Stimulated activated CD4-positive, alpha-beta T cell treated with anti-CD3 and anti-CD28 coated beads, Interleukin-1b, Interleukin-23, amount 100 ng/mL, for 4 hours (primary cell): Measurements from ENCODE around the gene ST8SIA5.

Experiments
- DNase-seq, 2 donors: peaks; one replicate each; pipeline ENCODE4 v3.0.0-alpha.2; 2020; ENCODE audit warnings: low read depth in 2 of 2

Gene ST8SIA5

DNA sequence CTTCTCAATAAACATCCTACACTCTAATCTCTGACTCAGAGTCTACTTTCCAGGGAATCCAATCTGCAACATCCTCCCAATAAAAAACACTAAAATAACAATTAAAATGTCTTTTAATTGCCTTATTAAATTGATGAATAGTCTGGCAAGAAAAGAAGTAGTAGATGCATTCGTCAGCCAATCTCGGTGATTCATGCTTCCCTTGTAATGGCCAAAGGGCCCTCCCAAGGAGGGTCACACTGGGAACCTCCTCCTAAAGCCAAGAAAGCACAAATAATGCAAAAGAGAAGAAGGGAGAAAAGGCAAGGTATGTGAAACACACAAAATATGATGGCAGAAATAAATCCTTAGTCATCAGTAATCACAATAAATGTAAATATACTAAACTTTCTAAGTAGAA lies 16.8 kb downstream of the ST8SIA5 start:
- no peak for DNase-seq

GRCh38 chr18:46738491-46738890 lies 18.4 kb downstream of the ST8SIA5 start:
- no peak for DNase-seq

- no peak for DNase-seq
Observed at GRCh38 chr18:46736736-46737135, 20.1 kb downstream of the ST8SIA5 start.

GRCh38 chr18:46736135-46736534 lies 20.7 kb downstream of the ST8SIA5 start:
- no peak for DNase-seq

DNA sequence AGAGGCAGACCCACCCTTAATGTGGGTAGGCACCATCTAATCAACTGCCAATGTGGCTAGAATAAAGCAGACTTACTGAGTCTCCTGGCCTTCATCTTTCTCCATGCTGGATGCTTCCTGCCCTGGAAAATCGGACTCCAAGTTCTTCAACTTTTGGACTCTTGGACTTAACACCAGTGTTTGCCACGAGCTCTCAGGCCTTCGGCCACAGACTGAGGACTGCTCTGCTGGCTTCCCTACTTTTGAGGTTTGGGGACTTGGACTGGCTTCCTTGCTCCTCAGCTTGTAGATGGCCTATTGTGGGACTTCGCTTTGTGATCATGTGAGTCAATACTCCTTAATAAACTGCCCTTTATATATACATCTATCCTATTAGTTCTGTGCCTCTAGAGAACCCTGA lies 21.9 kb downstream of the ST8SIA5 start:
- DNase-seq = no peak

GRCh38 chr18:46733872-46734271 lies 23.0 kb downstream of the ST8SIA5 start:
- no peak for DNase-seq

GRCh38 chr18:46732801-46733200 lies 24.1 kb downstream of the ST8SIA5 start:
- no peak for DNase-seq

GRCh38 chr18:46732201-46732600 lies 24.7 kb downstream of the ST8SIA5 start:
- no peak for DNase-seq

- no peak for DNase-seq
Observed at GRCh38 chr18:46731316-46731715, 25.5 kb downstream of the ST8SIA5 start.

GRCh38 chr18:46728219-46728930 lies 28.5 kb downstream of the ST8SIA5 start:
- DNase-seq = no peak

DNA sequence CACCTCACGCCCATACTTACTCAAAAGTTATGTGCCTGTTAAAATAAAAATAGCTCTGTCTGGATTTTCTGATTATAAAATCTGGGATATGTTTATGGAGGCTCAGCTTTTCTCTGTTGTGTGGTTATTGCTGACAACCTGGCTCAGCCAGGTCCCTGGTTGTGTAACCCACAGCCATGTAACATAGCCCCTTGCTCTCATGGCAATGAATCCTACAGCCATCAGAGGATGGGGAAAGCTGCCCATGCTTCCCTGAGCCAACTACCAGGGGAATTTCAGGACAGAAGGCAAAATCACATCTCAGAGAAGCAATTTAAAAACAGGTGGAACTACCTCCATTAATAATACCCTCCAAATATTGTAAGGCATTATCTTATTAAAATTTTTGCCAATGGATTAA lies 29.7 kb downstream of the ST8SIA5 start:
- no peak for DNase-seq

DNA sequence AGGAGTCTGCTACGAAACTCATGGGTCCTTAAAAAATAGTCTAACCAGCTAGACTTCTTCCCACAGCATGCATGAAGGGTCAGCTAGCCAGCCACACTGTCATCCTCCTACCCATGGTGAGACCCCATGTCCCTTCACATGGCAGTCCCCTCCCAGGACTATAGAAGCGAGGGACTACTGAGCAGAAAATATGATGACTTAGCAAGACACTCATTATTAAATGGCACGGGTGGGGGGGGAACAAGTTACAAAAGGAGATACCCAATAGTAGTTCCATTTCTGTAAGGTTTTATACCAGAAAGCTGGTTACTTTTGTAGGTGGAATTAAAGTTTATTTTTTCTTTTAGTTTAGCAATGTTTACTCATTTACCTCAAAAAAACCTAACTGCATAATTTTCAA lies 31.5 kb downstream of the ST8SIA5 start:
- no peak for DNase-seq

DNA sequence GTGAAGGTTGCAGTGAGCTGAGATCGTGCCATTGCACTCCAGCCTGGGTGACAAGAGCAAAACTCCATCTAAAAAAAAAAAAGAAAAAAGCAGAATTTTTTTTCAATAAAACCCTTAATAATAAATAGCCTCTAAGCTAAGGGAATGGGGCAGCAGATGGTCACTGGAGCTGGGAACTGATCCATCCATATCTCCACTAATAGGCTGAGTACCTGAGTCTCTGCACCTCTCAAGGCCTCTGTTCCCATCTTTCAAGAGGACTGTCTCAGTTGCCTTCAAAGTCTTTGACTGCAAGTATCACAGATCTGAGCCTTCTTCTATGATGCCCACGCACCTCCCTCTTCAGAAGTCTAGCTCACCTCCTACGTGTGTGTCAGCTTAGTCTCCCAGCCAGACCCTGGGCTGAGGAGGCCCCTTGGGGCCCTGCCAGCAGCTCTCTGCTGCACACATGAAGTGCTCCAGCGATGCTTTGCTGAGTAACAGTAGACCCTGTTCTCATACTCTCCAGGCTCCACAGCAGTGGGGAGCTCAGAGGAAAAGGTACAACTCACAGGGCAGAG lies 32.9 kb downstream of the ST8SIA5 start:
- DNase-seq = no peak

DNA sequence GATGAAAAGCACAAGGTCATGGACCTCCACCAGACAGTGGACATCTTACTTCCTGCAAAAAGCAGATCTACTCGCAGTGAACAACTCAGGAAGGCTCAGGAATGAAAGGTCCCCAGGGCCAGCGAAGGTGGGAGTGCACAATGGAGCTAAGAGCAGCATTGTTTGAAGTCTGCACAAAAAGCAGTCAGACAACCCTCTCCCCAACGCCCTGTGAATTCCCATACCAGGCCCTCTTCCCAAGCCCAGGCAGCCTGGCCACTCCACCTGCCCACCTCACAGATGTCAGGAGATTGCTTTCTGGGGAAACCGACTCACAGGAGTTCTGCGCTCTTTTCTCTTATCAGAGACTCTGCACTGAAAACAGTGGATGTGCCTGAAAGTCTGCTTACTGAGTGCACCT lies 34.8 kb downstream of the ST8SIA5 start:
- DNase-seq = no peak

- DNase-seq = no peak
Observed at GRCh38 chr18:46721331-46721730, 35.5 kb downstream of the ST8SIA5 start.

GRCh38 chr18:46720521-46720920 lies 36.3 kb downstream of the ST8SIA5 start:
- DNase-seq = no peak

DNA sequence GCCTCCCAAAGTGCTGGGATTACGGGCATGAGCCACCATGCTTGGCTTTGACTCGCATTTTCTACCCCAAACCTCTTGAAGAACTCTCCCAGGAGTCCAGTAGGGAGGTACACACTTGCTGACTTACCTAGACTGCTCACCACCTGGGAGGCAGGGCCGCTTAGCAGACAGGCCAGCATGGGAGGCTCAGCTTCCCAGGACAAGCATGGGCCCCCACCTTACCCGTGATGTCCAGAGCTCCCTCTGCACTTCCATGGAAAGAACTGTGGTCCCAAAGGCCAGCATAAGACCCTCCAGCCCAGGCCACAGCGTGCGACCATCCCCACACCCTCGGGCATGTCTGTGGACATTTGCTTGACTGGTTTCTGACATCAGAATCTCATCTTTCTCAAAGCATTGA lies 36.8 kb downstream of the ST8SIA5 start:
- no peak for DNase-seq

DNA sequence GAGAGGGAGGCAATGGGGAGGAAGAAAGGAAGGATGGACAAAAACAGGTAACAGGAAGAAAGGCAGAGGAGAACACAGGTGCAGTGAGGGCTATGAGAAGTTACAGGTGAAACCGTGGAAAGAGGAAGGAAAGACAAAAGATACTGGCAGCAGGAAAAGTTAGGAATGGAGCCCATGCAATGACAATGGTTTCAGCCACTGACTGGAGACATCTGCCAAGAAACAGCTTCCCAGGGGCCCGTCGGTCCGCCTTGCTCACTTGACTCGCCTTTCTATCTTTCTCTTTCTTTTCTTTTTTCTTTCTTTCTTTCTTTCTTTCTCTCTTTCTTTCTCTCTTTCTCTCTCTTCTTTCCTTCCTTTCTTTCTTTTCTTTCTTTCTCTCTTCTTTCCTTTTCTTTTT lies 37.5 kb downstream of the ST8SIA5 start:
- DNase-seq = no peak

DNA sequence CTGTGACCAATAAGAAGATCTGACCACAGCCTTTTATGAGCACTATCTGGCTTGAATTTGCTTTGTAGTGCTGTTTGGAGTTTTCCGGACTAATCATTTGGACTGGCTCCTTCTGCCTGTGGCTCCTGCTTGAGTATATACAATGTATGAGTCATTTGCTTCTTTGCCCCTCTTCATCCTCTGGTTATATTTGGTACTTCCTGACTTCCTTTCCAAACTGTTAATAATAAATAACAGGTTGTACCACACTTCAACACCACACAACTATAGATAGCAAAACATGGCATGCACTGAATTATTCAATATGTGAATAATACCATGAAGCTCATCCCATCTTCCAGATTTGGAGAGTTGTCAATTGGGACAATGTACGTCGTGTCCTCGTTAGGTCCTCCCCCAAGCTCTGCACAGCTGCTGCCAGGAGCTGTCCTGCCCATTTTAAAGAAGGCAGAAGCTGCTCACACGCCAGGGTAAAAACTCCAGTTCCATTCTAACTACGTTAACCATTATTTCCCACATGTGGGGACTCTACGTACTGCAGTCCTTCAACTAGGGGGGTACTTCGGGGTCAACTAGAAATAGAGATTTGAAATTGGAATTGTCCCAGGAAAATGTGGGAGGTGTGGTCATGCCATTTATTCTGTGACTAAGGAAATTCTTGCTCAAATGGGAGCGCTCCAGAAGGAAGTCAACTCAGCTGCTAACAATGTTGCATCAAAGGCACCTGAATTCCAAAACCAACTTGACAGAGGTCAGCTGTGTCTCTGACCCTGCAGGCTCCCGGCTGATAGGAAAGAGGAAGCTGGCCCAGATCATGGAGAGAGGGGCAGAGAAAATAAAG lies 38.1 kb downstream of the ST8SIA5 start:
- DNase-seq = no peak

DNA sequence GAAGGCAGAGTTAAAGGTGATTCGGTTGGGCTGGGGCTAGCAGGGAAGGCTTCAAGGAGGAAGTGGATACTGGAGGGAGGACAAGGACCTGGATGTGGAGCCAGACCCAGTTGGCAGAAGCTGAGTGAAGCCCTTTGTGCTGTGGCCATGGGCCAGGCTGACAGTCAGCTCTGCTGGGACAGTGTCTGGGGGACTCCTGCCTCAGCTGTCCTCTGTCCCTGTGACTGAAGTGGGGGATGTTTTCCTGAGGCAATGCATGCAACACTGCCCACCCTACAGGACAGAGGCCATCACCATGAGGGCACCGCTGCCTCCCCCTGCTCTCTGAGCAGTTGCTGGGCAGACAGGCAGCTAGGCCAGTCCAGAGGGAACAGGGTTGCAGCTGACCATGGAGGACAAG lies 40.0 kb downstream of the ST8SIA5 start:
- no peak for DNase-seq

- no peak for DNase-seq
Observed at GRCh38 chr18:46716336-46716735, 40.5 kb downstream of the ST8SIA5 start.

GRCh38 chr18:46715062-46715461 lies 41.8 kb downstream of the ST8SIA5 start:
- DNase-seq = no peak

- DNase-seq = no peak
Observed at GRCh38 chr18:46712406-46712805, 44.4 kb downstream of the ST8SIA5 start.
